HG03159 (cell line): ENCODE data around the gene PTPRJ.

Source experiments
- ATAC-seq: cut with Tn5 transposase; IDR thresholded peaks from one replicate; pipeline ENCODE4 v1.9.1; 2021; ENCODE audit warnings: mild to moderate bottlenecking, moderate library complexity; ENCODE audit not compliant: unreplicated experiment

PTPRJ gene

GRCh38 chr11:48141475-48142122 is 161.2 kb downstream of the PTPRJ start:
- ATAC-seq = no peak

- no peak for ATAC-seq
Measured at GRCh38 chr11:48142889-48143288, 162.5 kb downstream of the PTPRJ start.

- ATAC-seq = no peak
Measured at GRCh38 chr11:48148749-48149148, 168.4 kb downstream of the PTPRJ start.

- no peak for ATAC-seq
Measured at GRCh38 chr11:48150213-48150612, 169.9 kb downstream of the PTPRJ start.

GRCh38 chr11:48154151-48154550 is 173.8 kb downstream of the PTPRJ start:
- ATAC-seq = no peak

DNA sequence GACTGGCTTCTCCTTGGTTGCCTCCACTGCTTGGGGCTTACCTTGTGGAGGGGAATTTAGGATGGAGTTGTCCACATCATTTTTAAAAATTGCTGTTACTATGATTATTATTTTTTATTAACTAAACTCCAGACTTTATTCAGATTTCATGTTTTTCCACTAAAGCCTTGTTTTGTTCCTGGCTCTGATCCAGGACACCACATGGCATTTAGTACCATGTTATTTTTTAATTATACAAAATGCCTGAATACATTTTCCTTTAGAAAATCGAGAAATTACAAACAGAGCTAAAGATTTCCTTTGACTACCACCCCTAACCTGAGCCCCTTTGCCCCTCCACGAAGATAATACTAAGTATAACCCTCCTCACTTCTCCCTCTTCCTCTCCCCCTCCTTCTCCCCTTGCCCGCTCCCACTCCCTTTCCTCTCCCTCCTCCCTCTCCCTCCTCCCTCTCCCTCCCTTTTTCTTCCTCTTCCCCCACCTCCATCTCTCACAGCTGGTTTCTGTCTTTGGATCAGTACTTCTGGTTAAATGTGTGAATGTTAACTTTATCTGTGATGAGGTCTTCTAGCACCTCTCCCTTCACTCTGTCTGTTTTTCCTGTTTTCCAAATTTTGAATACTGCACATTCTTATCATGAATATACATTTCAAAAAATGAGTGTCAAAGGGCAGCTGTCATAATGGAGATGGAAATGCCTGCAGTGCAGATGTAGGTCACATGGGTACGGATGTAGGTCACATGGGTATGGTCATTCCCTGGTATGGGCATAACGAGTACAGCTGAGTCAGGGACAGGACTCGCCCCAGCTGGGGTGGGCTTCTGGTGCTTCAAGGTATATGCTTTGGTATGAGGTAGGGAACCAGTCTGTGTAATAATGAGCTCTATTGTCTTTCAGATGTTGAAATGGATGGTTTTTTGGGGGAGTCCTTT is 181.9 kb downstream of the PTPRJ start:
- ATAC-seq = no peak

DNA sequence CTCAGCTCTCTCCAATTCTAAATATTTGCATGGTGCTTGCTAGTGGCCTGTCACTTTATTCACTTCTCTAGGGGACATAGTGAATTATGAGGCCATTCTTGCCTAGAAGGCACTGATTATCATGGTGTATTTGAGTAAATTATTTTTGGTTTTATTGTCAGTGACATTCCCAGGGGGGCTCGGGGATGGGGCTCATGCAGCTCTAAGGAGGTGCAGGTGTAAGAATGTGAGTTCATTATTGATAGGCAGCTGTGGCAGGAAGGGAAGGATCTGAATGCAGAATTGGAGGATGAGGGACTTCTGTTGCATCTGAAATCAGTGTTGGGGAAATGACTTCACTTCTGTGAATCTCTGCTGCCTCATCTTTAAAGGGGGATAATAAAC is 182.5 kb downstream of the PTPRJ start:
- ATAC-seq = no peak

DNA sequence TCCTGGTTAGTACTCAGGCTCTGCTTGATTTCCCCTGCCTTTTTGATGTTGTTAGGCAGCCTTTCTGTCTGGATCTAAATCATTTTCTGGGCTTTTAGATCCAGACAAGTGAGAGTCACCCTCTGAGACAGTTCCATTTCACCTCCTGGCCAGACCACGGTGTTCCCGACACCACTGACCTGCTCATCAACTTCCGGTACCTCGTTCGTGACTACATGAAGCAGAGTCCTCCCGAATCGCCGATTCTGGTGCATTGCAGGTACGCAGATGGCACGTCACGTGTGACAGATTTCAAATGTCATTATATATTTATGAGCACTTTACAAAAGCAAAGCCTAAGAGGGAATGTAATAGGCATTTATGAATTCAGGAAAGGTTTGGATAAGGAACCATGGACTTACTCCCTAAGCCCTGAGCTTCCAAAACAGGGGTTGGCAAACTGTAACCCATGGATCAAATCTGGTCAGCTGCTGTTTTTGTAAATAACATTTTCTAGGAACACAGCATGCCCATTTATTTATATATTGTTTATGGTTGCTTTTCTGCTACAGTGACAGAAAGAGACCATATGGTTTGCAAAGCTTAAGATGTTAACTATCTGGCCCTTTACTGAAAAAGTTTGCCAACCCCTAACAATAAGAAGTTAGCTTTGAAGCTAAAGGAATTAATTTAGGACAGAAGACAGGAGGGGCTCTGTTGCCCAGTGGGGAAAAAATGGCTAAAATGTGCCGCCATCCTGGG is 183.2 kb downstream of the PTPRJ start:
- no peak for ATAC-seq

GRCh38 chr11:48164836-48165235 is 184.5 kb downstream of the PTPRJ start:
- no peak for ATAC-seq

DNA sequence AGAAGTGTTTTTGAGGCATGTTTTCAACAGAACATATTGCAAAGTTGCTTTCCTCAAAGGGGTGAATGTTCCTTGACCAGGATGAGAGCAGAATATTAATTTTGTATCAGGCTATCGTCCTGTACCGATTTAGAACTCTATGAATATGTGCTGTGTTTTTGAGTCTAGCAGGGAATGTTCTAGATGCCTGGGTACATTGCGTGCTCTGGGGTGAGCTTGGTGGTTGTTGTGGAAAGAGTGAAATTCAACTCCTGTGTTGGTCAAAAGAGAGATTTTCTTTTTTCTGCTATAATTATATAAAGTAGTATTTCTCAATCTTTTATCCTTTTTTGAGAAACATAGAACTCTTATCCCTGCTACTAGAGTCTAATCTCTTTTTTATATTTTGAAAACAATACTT is 185.1 kb downstream of the PTPRJ start:
- no peak for ATAC-seq

- ATAC-seq = no peak
Measured at GRCh38 chr11:48167380-48167779, 187.0 kb downstream of the PTPRJ start.

GRCh38 chr11:48168815-48169214 is 188.5 kb downstream of the PTPRJ start:
- ATAC-seq = no peak

DNA sequence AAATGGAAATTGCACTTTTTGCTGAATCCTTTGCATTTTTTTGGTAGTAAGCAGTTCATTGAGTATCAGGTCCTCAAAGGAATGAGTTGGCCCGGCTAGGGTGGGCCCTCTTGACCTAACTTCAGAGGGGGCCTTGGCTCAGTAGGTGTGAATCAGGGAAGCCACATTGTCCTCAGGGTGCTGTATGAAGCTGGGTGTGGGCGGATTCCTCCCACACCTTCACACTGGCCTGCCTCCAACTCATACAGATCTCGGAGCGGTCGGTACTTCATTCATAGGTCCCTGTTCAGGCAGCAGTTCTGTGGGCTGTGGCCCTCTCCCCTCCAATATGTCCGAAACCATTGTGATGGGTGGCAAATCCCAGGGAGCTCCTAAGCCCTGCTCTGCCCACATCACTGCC is 188.9 kb downstream of the PTPRJ start:
- no peak for ATAC-seq

DNA sequence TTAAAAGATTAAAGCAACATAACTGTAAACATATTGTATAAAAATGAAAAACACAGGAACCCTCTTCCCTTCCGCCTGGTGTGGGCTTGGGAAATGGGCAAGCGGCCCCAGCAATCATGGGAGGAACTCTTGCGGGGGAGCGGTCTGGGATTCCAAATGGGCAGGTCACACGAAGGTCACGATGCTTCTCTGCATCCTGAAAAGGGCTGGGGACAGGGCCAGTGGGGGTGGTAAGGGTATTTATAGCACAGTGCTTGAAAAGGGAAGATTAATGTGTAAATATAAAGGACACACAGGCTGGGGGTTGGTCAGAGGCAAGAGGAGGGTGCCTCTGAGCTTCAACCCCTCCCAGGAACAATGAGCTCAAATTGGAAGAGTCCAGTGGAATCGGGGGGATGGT is 189.4 kb downstream of the PTPRJ start:
- ATAC-seq = no peak

DNA sequence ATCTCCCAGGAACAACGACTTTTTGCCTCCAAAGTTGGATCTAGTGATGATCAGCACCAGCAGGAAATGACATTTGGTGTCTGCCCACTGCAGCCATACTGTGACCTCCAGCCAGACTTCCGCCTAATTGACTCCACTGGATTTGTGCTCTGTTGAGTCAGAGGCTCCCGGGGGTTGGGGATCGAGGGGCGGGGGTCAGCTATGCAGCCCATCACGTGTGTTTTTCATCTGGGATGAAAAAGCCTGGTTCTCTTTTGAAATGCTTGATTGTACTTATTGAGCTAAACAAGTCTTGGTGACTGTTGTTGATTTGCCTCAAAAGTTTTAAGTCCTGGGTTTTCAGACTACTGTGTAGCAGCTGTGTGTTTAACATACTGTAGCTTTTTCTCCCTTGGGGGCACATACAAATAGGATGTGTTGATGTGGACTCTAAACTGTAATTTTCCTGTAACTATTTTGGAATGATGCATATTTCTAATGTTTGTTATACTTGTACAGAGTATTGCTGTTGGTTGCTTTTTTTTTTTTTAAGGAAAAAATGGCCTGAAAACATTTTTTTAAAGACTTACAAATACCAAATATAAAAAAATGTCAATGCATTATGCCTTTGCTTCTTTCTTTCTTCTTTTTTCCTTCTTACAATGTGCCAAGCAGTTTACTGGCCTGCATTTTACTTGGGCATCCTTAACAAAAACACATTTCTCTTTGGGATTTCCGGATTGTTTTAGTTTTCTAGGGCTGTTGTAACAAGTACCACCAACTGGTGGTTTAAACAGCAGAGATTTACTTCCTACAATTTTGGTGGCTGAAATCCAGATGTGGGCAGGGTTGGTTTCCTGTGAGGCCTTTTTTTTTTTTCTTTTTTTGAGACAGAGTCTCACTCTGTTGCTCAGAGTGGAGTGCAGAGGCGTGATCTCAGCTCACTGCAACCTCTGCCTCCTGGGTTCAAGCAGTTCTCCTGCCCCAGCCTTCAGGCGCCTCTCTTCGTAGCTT is 190.2 kb downstream of the PTPRJ start:
- ATAC-seq = no peak

DNA sequence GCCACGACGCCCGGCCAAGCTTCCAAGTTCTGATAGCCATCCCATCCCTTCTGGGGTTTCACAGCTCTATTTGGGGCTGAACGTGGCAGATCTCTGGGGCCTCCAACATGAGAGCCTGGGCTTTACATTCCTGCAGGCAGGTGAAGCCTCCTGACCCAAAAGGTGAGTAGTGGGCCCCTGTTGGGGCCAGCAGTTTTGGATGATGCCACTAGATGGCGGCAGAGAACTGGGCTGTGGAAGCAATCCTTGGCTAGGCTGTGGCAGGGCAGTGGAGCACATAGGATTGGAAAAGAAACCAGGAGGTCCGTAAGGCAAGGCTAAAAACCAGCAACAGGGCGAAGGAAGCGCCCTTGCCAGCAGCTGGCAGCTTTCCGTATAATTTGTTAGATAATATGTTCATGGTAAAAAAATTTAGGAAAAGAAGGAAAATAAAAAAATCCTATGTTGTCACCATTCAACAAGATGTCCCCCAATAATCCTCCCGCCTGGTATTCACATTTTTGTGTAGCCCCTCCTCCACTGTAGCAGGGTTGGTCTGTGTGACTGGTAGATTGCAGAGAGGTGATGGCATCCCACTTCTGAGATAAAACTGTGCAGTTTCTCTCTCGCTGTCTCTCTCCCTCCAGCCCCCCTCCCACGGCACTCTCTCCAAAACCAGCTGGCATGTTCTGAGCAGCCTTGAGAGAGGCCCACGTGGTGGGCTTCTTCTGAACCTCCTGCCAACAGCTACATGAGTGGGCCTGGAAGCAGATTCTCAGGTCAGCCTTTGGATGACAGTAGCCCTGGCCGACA is 192.7 kb downstream of the PTPRJ start:
- ATAC-seq = peak; percentile 75

DNA sequence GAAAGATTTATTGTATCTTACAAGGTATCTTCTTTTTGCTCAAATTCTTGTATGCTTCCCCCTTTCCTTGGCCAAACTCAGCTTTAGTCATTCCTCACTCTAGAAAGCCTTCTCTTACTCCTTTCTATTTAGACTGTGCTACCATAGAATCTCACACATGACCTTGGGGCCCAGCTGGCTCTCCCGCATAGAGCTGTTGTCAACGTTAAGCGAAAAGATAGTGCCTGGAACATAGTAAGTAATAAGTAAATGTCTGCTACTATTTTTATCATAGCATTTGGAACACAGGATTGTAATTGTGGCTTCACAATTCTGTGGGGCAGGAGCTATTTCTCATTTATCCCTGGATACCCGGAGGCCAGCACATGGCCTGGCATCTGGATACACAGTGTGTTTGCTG is 197.3 kb downstream of the PTPRJ start:
- ATAC-seq = no peak

DNA sequence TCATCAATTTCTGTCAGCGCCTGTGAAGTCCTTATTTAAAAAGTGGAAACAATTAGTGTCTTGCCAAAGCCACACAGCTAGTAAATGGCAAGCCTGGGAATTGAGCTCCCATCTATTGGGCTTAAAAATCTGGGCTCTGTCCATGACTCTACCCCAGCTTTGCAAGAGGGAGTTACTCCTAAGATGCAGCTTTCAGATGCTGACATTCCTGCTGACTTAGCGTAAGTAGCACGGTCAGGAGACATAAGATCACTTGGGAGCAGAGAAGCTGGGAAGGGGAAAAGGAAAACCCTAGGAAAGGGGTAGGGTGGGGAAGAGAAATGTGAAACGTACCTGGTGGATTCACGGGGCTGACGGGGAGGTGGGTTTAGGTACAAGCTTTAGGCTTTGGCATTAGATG is 200.3 kb downstream of the PTPRJ start:
- no peak for ATAC-seq

GRCh38 chr11:48182860-48183526 is 202.6 kb downstream of the PTPRJ start:
- no peak for ATAC-seq
